Liver (tissue), 3 donors: ENCODE measurements around the gene TSHZ2.

ENCODE experiments used
- RAD21 ChIP-seq, 2 donors: IDR thresholded peaks; 2 replicates each; pipeline ENCODE4 v1.6.1; 2016; ENCODE audit warnings: antibody characterized with exemption in 2 of 2, mild to moderate bottlenecking in 2 of 2
- RXRA ChIP-seq, 2 donors: IDR thresholded peaks; 2 replicates each; pipeline ENCODE4 v1.6.1; 2017 to 2018; ENCODE audit warnings: antibody characterized with exemption in 2 of 2, mild to moderate bottlenecking in 1 of 2
- TF ChIP-seq, protein P1 (sequence below): fragments of 150-350 bp; IDR thresholded peaks from 2 replicates; pipeline ENCODE4 v1.5.1; 2017; ENCODE audit warnings: improper control_type of control experiment, low read depth, low read length; ENCODE audit not compliant: missing input control
- TF ChIP-seq, protein P2 (sequence below): IDR thresholded peaks from 2 replicates; pipeline ENCODE4 v1.6.1; 2016; ENCODE audit warnings: antibody characterized with exemption
- donor health status: healthy.
- donor health status: healthy.

DNA sequence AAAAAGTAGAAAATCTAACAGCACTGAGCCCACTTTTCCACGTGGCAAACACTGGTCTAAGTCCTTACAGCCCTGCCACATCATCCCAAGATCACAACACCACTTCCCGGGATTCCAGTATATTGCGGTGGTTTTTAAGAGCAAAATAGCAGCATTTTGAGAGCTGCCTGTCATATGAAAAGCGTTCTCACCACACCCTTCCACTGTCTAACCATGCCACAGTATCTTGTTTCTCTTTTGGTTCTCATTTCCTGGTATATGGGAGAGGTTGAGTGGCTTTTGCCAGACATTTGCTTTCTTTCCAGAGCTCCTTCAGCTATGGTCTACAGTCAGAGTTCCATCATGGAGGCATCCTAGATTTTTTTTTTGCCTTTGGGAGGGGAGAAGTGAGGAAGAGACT, 243.0 kb downstream of the TSHZ2 start:
- TF ChIP-seq RAD21 (IDR thresholded peaks at IDR 0.05) (no peak), RXRA (IDR thresholded peaks at IDR 0.05) (no peak)
- TF ChIP-seq, protein P1, sequence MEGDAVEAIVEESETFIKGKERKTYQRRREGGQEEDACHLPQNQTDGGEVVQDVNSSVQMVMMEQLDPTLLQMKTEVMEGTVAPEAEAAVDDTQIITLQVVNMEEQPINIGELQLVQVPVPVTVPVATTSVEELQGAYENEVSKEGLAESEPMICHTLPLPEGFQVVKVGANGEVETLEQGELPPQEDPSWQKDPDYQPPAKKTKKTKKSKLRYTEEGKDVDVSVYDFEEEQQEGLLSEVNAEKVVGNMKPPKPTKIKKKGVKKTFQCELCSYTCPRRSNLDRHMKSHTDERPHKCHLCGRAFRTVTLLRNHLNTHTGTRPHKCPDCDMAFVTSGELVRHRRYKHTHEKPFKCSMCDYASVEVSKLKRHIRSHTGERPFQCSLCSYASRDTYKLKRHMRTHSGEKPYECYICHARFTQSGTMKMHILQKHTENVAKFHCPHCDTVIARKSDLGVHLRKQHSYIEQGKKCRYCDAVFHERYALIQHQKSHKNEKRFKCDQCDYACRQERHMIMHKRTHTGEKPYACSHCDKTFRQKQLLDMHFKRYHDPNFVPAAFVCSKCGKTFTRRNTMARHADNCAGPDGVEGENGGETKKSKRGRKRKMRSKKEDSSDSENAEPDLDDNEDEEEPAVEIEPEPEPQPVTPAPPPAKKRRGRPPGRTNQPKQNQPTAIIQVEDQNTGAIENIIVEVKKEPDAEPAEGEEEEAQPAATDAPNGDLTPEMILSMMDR, result no peak
- TF ChIP-seq, protein P2, sequence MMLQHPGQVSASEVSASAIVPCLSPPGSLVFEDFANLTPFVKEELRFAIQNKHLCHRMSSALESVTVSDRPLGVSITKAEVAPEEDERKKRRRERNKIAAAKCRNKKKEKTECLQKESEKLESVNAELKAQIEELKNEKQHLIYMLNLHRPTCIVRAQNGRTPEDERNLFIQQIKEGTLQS, result no peak
